GM10266 (cell line): ENCODE measurements around the gene GABARAPL1.
"Not testable (repeated sequence)": the region's sequence is repeated elsewhere in the genome, so short reads cannot be mapped to it uniquely, and the experiment has no call there.

Source experiments
- DNase-seq: peaks from one replicate; pipeline ENCODE4 v3.0.0; 2012; ENCODE audit errors: extremely low spot score
- TF ChIP-seq, protein P1 (sequence below): IDR thresholded peaks from 2 replicates; pipeline ENCODE4 v1.5.1; 2012; ENCODE audit warnings: mild to moderate bottlenecking, low read depth; ENCODE audit not compliant: control insufficient read depth, insufficient read depth; ENCODE audit errors: missing control alignments

Gene GABARAPL1

GRCh38 chr12:10174986-10175614 lies 37.6 kb upstream of the GABARAPL1 start:
- no peak for DNase-seq
- TF ChIP-seq, protein P1, sequence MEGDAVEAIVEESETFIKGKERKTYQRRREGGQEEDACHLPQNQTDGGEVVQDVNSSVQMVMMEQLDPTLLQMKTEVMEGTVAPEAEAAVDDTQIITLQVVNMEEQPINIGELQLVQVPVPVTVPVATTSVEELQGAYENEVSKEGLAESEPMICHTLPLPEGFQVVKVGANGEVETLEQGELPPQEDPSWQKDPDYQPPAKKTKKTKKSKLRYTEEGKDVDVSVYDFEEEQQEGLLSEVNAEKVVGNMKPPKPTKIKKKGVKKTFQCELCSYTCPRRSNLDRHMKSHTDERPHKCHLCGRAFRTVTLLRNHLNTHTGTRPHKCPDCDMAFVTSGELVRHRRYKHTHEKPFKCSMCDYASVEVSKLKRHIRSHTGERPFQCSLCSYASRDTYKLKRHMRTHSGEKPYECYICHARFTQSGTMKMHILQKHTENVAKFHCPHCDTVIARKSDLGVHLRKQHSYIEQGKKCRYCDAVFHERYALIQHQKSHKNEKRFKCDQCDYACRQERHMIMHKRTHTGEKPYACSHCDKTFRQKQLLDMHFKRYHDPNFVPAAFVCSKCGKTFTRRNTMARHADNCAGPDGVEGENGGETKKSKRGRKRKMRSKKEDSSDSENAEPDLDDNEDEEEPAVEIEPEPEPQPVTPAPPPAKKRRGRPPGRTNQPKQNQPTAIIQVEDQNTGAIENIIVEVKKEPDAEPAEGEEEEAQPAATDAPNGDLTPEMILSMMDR: no peak

DNA sequence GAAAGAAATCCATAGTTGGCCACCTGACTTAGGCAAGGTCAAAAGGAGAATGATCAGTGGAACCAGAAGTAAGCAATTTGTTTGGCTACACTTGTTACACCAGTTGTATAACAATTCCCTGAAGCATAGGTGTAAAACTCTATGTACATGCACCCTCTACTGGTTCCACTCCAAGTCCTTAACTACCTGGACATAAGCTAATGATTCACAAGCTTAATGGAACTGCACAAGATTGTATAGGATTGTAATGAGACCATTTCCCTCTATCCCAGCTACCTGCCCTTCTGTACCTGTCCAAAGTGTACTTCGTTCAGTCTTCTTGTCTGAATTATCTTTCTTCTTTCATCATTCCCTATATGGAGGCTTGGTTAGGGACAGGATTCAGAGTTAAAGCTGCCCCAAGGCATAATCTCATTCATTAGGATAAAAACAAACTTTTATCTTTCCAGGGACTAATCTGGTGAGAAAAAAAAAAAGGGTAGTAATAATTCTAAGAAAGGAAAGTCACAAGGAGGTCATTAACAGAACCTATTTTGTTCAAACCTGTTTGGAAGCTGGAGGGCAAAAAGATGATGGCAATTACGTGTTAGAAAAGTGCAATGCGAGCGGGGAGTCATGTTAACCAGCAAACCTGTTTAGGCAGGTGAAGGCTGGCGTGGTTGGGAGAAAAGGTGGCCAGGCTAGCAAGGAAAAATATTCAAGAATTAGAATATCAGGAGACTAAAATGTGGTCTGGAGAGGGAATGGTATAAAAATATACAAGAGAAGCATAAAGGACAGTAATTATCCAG lies 36.6 kb upstream of the GABARAPL1 start:
- no peak for DNase-seq
- TF ChIP-seq, protein P1: no peak

DNA sequence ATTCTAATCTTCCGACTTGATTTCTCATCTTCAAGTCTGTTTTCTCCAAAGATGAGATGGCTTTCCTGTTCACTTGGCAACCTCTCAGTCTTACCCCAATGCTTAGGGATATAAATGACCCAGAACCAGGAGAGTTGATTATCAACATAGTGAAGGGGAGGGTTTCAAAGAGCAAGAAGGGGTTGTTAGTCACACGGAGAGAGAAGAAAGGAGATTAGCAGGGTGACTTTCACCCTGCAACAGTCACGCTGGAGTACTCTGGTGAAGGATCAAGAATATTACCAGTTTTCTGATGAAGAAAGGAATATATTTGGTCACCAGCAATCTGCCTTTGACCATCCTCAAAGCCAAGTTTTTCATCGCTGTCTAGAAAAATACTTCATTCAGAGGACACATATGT lies 33.9 kb upstream of the GABARAPL1 start, which contains the start of gene TMEM52B:
TSS of gene TMEM52B (plus strand) at position 212 of the 400 bp plus-strand sequence. CDS start 543 bp downstream, outside the sequence.
- TF ChIP-seq, protein P1: no peak
- no peak for DNase-seq

DNA sequence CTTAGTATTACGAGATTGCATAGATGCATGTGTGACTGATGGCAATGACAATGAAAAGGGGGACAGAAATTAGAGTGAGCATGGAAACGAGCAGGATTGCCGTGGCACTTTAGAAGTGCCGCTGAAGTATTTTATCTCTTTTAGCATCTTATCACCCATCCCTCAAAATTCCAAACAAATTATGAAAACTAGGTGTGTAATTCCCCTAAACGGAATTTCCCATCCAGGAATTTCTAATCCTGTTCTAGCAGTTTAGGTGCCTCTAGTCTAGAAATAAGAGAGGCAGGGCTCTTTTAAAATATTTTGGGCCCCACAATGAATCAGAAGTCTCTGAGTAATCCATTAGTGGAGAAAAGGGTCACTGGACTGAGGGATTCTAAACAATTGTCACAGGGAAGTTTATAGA lies 32.9 kb upstream of the GABARAPL1 start:
- no peak for DNase-seq
- TF ChIP-seq, protein P1: no peak

- DNase-seq: no peak
- TF ChIP-seq, protein P1: no peak
Measured at GRCh38 chr12:10182354-10183049, 30.2 kb upstream of the GABARAPL1 start.

DNA sequence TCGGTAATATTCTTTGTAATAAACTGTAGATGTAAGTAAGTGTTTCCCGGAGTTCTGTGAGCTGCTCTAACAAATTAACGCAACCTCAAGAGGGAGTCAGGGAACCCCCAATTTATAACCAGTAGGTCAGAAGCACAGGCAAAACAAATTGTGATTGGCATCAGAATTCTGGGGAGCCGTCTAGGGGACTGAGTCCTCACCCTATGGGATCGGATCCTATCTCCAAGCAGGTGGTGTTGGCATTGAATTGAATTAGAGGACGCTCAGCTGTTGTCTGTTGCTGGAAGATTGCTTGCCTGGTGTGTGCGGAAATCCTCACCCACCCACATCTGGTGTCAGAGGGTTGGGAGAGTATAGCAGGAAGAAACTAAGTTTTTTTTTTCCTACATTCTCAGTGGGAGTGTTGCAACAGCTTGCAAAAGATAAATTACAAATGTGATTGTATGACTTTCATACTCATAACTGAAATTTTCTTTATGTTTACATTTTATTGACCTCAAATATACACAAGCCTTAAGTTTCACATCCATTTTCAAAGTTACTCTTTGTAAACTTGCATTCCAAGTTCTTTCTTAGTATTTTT lies 28.3 kb upstream of the GABARAPL1 start:
- TF ChIP-seq, protein P1: no peak
- DNase-seq: no peak

DNA sequence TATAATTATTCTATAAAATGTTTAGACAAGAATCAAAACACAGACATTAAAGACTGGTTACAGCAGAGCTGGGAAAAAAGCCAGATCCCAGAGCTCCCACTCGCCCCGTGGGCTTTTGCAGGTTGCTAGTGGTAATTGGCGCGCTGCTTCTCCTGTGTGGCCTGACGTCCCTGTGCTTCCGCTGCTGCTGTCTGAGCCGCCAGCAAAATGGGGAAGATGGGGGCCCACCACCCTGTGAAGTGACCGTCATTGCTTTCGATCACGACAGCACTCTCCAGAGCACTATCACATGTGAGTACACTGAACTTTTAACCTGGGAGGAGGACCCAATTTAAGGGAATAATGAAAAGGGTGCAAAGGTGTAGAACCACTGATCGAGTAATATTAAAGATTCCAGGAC lies 26.4 kb upstream of the GABARAPL1 start:
- TF ChIP-seq, protein P1: no peak
- no peak for DNase-seq

- not testable (repeated sequence) for DNase-seq
Measured at GRCh38 chr12:10186958-10187357, 25.7 kb upstream of the GABARAPL1 start.
